WTC11 (cell line): ENCODE data around the gene SMIM44. TPM values are rescaled to one million over a fixed set of nuclear protein-coding genes. Genes with fewer than 3 reads are reported as not detected.

Experiments
- ATAC-seq: fragments of 200-7000 bp; cut with Tn5 transposase; 2 replicates; pipeline ENCODE4 v1.10.0; 2021; ENCODE audit warnings: mild to moderate bottlenecking, moderate library complexity
- CTCF ChIA-PET: fragments of 300-600 bp; sonication (Branson Sonifier 250); formaldehyde crosslinking; loops from one replicate; lab custom pipeline; 2021; ENCODE audit warnings: antibody characterized with exemption; lab: Charles Lee
- POLR2A ChIA-PET: fragments of 350-600 bp; sonication (Branson Sonifier 250); formaldehyde crosslinking; loops from one replicate; lab custom pipeline; 2021; ENCODE audit warnings: antibody characterized with exemption; lab: Charles Lee
- DNase-seq: peaks from one replicate; pipeline ENCODE4 v3.0.0; 2021; ENCODE audit warnings: low spot score
- H3K27ac Mint-ChIP-seq: 2 replicates; pipeline ENCODE4 v1.8.0; 2021; ENCODE audit warnings: mixed read lengths
- H3K27me3 Mint-ChIP-seq: 2 replicates; pipeline ENCODE4 v1.8.0; 2021; ENCODE audit warnings: low read depth, mild to moderate bottlenecking, moderate library complexity, mixed read lengths
- H3K36me3 Mint-ChIP-seq: 2 replicates; pipeline ENCODE4 v1.8.0; 2021; ENCODE audit warnings: mixed read lengths
- H3K4me1 Mint-ChIP-seq: 2 replicates; pipeline ENCODE4 v1.8.0; 2022; ENCODE audit warnings: mixed read lengths
- H3K4me3 Mint-ChIP-seq: 2 replicates; pipeline ENCODE4 v1.8.0; 2021; ENCODE audit warnings: mild to moderate bottlenecking, moderate library complexity, mixed read lengths
- H3K9me3 Mint-ChIP-seq: 2 replicates; pipeline ENCODE4 v1.8.0; 2021; ENCODE audit warnings: mixed read lengths
- AR ChIP-seq: fragments of 250-450 bp; sonication (Bioruptor Pico); IDR thresholded peaks from 2 replicates; pipeline ENCODE4 v1.9.0; 2021; ENCODE audit warnings: mild to moderate bottlenecking
- E2F4 ChIP-seq: sonication (generic); formaldehyde crosslinking; IDR thresholded peaks from 2 replicates; pipeline ENCODE4 v1.8.1; 2022; ENCODE audit warnings: low read depth, mild to moderate bottlenecking, moderate library complexity, missing genetic modification reagents, borderline replicate concordance
- ERG ChIP-seq: fragments of 250-450 bp; sonication (Bioruptor Pico); IDR thresholded peaks from 2 replicates; pipeline ENCODE4 v1.8.0; 2021; ENCODE audit warnings: mild to moderate bottlenecking
- PRDM15 ChIP-seq: sonication (generic); formaldehyde crosslinking; IDR thresholded peaks from 2 replicates; pipeline ENCODE4 v1.8.0; 2022; ENCODE audit warnings: missing genetic modification reagents
- SMAD4 ChIP-seq: sonication (generic); formaldehyde crosslinking; IDR thresholded peaks from 2 replicates; pipeline ENCODE4 v1.8.0; 2022; ENCODE audit warnings: mild to moderate bottlenecking, missing genetic modification reagents
- USF2 ChIP-seq: sonication (generic); formaldehyde crosslinking; IDR thresholded peaks from 2 replicates; pipeline ENCODE4 v1.8.1; 2023; ENCODE audit warnings: mild to moderate bottlenecking, missing genetic modification reagents, moderate library complexity
- ZBTB43 ChIP-seq: sonication (generic); formaldehyde crosslinking; IDR thresholded peaks from 2 replicates; pipeline ENCODE4 v1.8.1; 2023; ENCODE audit warnings: mild to moderate bottlenecking, missing genetic modification reagents
- total RNA-seq: library from RNA; stranded (reverse); gene quantifications from 3 replicates; pipeline ENCODE4 v1.2.3, GENCODE V29; 2021

The SMIM44 gene
- total RNA-seq, 1 experiment from 2014 or later, result not detected

GRCh38 chr19:3475449-3475848 lies 7.8 kb downstream of the SMIM44 start (continued):
- no peak for TF ChIP-seq ERG (CRISPR knock-in tag)

GRCh38 chr19:3474614-3475013 lies 8.6 kb downstream of the SMIM44 start:
- peaks cover 30% of the 10 kb centered on the region for H3K27me3 Mint-ChIP-seq
- H3K9me3 Mint-ChIP-seq, result no peaks in the 10 kb centered on the region
- POLR2A ChIA-PET, result no interaction called here
- CTCF ChIA-PET, result interaction anchor here (1.0 kb wide), 1 partner anchor 11 kb away, joined by 4 read pairs; no protein-coding TSS in a partner anchor
- H3K36me3 Mint-ChIP-seq, result no peaks in the 10 kb centered on the region
- ATAC-seq, result no peak
- TF ChIP-seq E2F4 (no peak), SMAD4 (CRISPR knock-in tag) (no peak), ZBTB43 (CRISPR knock-in tag) (no peak)
- TF ChIP-seq, all 79 proteins: peak for 0
- no peak for DNase-seq
- Mint-ChIP-seq H3K4me3 (no peak overlapping the region), H3K27ac (no peak overlapping the region), H3K4me1 (peaks cover 6% of the 10 kb centered on the region)

- peaks cover 35% of the 10 kb centered on the region for H3K27me3 Mint-ChIP-seq
- POLR2A ChIA-PET, result no interaction called here
- H3K4me1 Mint-ChIP-seq, result peaks cover 6% of the 10 kb centered on the region
- H3K27ac Mint-ChIP-seq, result no peak overlapping the region
- no peak for ATAC-seq
- CTCF ChIA-PET, result interaction anchor here (1.0 kb wide), 1 partner anchor 11 kb away, joined by 4 read pairs; no protein-coding TSS in a partner anchor
- 0 out of 2 replicates have a peak, but pooled peaks have one; percentile 8 for TF ChIP-seq USF2 (CRISPR knock-in tag)
- TF ChIP-seq AR, result no peak
- TF ChIP-seq PRDM15 (CRISPR knock-in tag), result no peak
- TF ChIP-seq, all 79 proteins: peak for 1
- DNase-seq, result no peak
- H3K9me3 Mint-ChIP-seq, result no peaks in the 10 kb centered on the region
- no peak overlapping the region for H3K4me3 Mint-ChIP-seq
- H3K36me3 Mint-ChIP-seq, result no peaks in the 10 kb centered on the region
Observed at GRCh38 chr19:3474010-3474409, 9.2 kb downstream of the SMIM44 start.
